ENCODE results near the gene RPL4.

Gene RPL4

GRCh38 chr15:66456211-66456610 is 48.4 kb downstream of the RPL4 start:
- DNase-seq (ENCODE audit: low read depth), result no peak
- no peak overlapping the region for H3K4me3 ChIP-seq (ENCODE audit: low read depth, low read length)

GRCh38 chr15:66454143-66454542 is 50.5 kb downstream of the RPL4 start:
- no peak for TF ChIP-seq CTCF (IDR thresholded peaks at IDR 0.05; ENCODE audit: control insufficient read depth, extremely low read depth, insufficient read depth)
- DNase-seq (ENCODE audit: low read depth), result no peak
- no peak overlapping the region for H3K4me3 ChIP-seq (ENCODE audit: low read depth, low read length)

More at GRCh38 chr15:66456211-66456610, 48.4 kb downstream of the RPL4 start:
- TF ChIP-seq CTCF (IDR thresholded peaks at IDR 0.05; ENCODE audit: control insufficient read depth, extremely low read depth, insufficient read depth), result no peak

- TF ChIP-seq CTCF (IDR thresholded peaks at IDR 0.05; ENCODE audit: control insufficient read depth, extremely low read depth, insufficient read depth), result no peak
- DNase-seq (ENCODE audit: low read depth), result no peak
- H3K4me3 ChIP-seq (ENCODE audit: low read depth, low read length), result no peak overlapping the region
Measured at GRCh38 chr15:66452971-66453580, 51.6 kb downstream of the RPL4 start.

GRCh38 chr15:66452420-66452819 is 52.2 kb downstream of the RPL4 start:
- no peak for TF ChIP-seq CTCF (IDR thresholded peaks at IDR 0.05; ENCODE audit: control insufficient read depth, extremely low read depth, insufficient read depth)
- no peak for DNase-seq (ENCODE audit: low read depth)
- H3K4me3 ChIP-seq (ENCODE audit: low read depth, low read length), result no peak overlapping the region
